Ureter (tissue), 1 donor: Measurements from ENCODE around the gene TTC7B. TPM values are rescaled to one million over a fixed set of nuclear protein-coding genes. Genes with fewer than 3 reads are reported as not detected.

Experiments used
- DNase-seq: peaks from one replicate; pipeline ENCODE4 v3.0.0-alpha.2; 2020; ENCODE audit warnings: low spot score
- total RNA-seq: library from RNA; stranded (reverse); gene quantifications from one replicate; pipeline ENCODE4 v1.2.4, GENCODE V29; 2023
- donor health status: DM: yes; HTN: yes; CAD: no.

The TTC7B gene
- total RNA-seq, 1 donor from 2014 or later, result 68.8 TPM

GRCh38 chr14:90559811-90560492 lies 256.3 kb downstream of the TTC7B start:
- no peak for DNase-seq

- DNase-seq, result no peak
These were observed 257.1 kb downstream of the TTC7B start for GRCh38 chr14:90558983-90559590.

GRCh38 chr14:90558041-90558982 lies 257.9 kb downstream of the TTC7B start:
- no peak for DNase-seq

GRCh38 chr14:90557516-90557915 lies 258.7 kb downstream of the TTC7B start:
- no peak for DNase-seq

GRCh38 chr14:90556666-90557450 lies 259.4 kb downstream of the TTC7B start:
- DNase-seq, result no peak

GRCh38 chr14:90556012-90556477 lies 260.2 kb downstream of the TTC7B start:
- no peak for DNase-seq

- no peak for DNase-seq
These were observed 260.9 kb downstream of the TTC7B start for GRCh38 chr14:90555126-90556011.

- DNase-seq, result no peak
These were observed 261.9 kb downstream of the TTC7B start for GRCh38 chr14:90554341-90554740.

GRCh38 chr14:90553921-90554336 lies 262.3 kb downstream of the TTC7B start:
- no peak for DNase-seq

GRCh38 chr14:90553298-90553920 lies 262.8 kb downstream of the TTC7B start:
- no peak for DNase-seq

- DNase-seq, result no peak
These were observed 263.5 kb downstream of the TTC7B start for GRCh38 chr14:90552465-90553297.

GRCh38 chr14:90551733-90552464 lies 264.3 kb downstream of the TTC7B start:
- no peak for DNase-seq

- no peak for DNase-seq
These were observed 265.0 kb downstream of the TTC7B start for GRCh38 chr14:90551070-90551704.

- no peak for DNase-seq
These were observed 266.2 kb downstream of the TTC7B start for GRCh38 chr14:90549794-90550641.

- DNase-seq, result no peak
These were observed 267.8 kb downstream of the TTC7B start for GRCh38 chr14:90548455-90548854.

GRCh38 chr14:90547968-90548367 lies 268.3 kb downstream of the TTC7B start:
- no peak for DNase-seq

- no peak for DNase-seq
These were observed 269.0 kb downstream of the TTC7B start for GRCh38 chr14:90547250-90547649.
